ENCODE measurements around the gene YIPF4.
"Not testable (repeated sequence)": the region's sequence is repeated elsewhere in the genome, so short reads cannot be mapped to it uniquely, and the experiment has no call there.

DNA sequence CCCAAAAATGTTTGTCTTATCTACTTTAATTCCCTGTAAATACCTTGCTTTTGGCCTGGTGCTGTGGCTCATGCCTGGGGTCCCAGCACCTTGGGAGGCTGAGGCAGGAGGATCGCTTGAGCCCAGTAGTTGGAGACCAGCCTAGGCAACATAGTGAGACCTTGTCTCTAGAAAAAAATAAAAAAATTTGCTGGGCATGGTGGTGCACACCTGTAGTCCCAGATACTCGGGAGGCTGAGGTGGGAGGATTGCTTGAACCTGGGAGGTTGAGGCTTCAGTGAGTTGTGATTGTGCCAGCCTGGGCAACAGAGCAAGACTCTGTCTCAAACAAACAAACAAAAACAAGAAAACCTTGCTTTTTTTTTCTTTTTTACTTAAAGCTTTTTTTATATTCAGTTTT lies 85.3 kb downstream of the YIPF4 start:
- TF ChIP-seq, protein P1, sequence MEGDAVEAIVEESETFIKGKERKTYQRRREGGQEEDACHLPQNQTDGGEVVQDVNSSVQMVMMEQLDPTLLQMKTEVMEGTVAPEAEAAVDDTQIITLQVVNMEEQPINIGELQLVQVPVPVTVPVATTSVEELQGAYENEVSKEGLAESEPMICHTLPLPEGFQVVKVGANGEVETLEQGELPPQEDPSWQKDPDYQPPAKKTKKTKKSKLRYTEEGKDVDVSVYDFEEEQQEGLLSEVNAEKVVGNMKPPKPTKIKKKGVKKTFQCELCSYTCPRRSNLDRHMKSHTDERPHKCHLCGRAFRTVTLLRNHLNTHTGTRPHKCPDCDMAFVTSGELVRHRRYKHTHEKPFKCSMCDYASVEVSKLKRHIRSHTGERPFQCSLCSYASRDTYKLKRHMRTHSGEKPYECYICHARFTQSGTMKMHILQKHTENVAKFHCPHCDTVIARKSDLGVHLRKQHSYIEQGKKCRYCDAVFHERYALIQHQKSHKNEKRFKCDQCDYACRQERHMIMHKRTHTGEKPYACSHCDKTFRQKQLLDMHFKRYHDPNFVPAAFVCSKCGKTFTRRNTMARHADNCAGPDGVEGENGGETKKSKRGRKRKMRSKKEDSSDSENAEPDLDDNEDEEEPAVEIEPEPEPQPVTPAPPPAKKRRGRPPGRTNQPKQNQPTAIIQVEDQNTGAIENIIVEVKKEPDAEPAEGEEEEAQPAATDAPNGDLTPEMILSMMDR (conservative IDR thresholded peaks at IDR 0.05; ENCODE audit: low read depth, low read length): not testable (repeated sequence)
- TF ChIP-seq FOS (IDR thresholded peaks at IDR 0.05; ENCODE audit: low read depth, low read length); POLR2A (IDR thresholded peaks at IDR 0.05; ENCODE audit: low read depth, low read length); RAD21 (IDR thresholded peaks at IDR 0.05; ENCODE audit: low read length); SMC3 (IDR thresholded peaks at IDR 0.05; ENCODE audit: low read depth, low read length): not testable (repeated sequence)
- TF ChIP-seq, protein P2, sequence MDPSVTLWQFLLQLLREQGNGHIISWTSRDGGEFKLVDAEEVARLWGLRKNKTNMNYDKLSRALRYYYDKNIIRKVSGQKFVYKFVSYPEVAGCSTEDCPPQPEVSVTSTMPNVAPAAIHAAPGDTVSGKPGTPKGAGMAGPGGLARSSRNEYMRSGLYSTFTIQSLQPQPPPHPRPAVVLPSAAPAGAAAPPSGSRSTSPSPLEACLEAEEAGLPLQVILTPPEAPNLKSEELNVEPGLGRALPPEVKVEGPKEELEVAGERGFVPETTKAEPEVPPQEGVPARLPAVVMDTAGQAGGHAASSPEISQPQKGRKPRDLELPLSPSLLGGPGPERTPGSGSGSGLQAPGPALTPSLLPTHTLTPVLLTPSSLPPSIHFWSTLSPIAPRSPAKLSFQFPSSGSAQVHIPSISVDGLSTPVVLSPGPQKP (IDR thresholded peaks at IDR 0.05; ENCODE audit: borderline replicate concordance, low read depth, low read length): not testable (repeated sequence)

All from IMR-90 (cell line).